HepG2 (cell line): ENCODE results near the gene SCAPER. TPM values are rescaled to one million over a fixed set of nuclear protein-coding genes. Genes with fewer than 3 reads are reported as not detected.
"Not testable (repeated sequence)": the region's sequence is repeated elsewhere in the genome, so short reads cannot be mapped to it uniquely, and the experiment has no call there.

ENCODE experiments used
- ATAC-seq: fragments of 200-7000 bp; cut with Tn5 transposase; 3 replicates; pipeline ENCODE4 v1.9.1; 2020; ENCODE audit warnings: mild to moderate bottlenecking, moderate library complexity
- BruUV-seq: library from RNA; stranded (reverse); fragments of 400-500 nt; replicated peaks from 2 replicates; lab custom pipeline; 2021; lab: Mats Ljungman, UMichigan
- CTCF ChIA-PET: fragments of 300-600 bp; formaldehyde crosslinking; extraction: SDS; loops from one replicate; lab custom pipeline; 2021; ENCODE audit warnings: low total read pairs, inconsistent platforms, low intra/inter-chr PET ratio; lab: Yijun Ruan, JAX
- POLR2A ChIA-PET: fragments of 350-600 bp; sonication (Branson Sonifier 250); formaldehyde crosslinking; loops from one replicate; lab custom pipeline; 2020; ENCODE audit warnings: antibody characterized with exemption, inconsistent platforms; lab: Yijun Ruan, JAX
- DNase-seq: peaks from one replicate; pipeline ENCODE4 v3.0.0-alpha.2; 2015; ENCODE audit warnings: low spot score
- FAIRE-seq: peaks from 3 replicates; lab custom pipeline; 2011; peaks lifted over from hg19 to GRCh38; lab: Jason Lieb, UNC
- H2AFZ ChIP-seq: one replicate; pipeline ENCODE4 v1.6.1; 2011; ENCODE audit warnings: low read length, inconsistent platforms
- H3K27ac ChIP-seq: fragments of 300-600 bp; 3 replicates; pipeline ENCODE4 v1.8.0; 2011; ENCODE audit warnings: mixed run types, mild to moderate bottlenecking, mixed read lengths, low read length, inconsistent platforms; ENCODE audit not compliant: insufficient read depth; ENCODE audit errors: extremely low read length
- H3K27me3 ChIP-seq, 2 experiments: fragments of 200-600 bp in 1 of 2; 2 replicates in 1 of 2; 3 replicates in 1 of 2; pipeline versions ENCODE4 v1.6.0 to v1.8.0; 2011; ENCODE audit warnings: low read length in 2 of 2, mild to moderate bottlenecking in 2 of 2, moderate library complexity in 2 of 2, inconsistent platforms in 1 of 2; ENCODE audit not compliant: insufficient read depth in 2 of 2, control insufficient read depth in 1 of 2
- H3K36me3 ChIP-seq, 2 experiments: fragments of 200-600 bp in 1 of 2; replicated peaks in 1 of 2; 2 replicates in 1 of 2; 3 replicates in 1 of 2; pipeline versions ENCODE4 v1.5.1 to v1.8.0; 2011; ENCODE audit warnings: low read length in 2 of 2, inconsistent platforms in 1 of 2; ENCODE audit not compliant: insufficient read depth in 2 of 2, control insufficient read depth in 1 of 2
- H3K4me1 ChIP-seq: 2 replicates; pipeline ENCODE4 v1.5.1; 2012; ENCODE audit warnings: low read length, inconsistent platforms; ENCODE audit not compliant: insufficient read depth
- H3K4me2 ChIP-seq: 2 replicates; pipeline ENCODE4 v1.6.0; 2011; ENCODE audit warnings: low read depth, low read length, inconsistent platforms
- H3K4me3 ChIP-seq, 3 experiments: fragments of 200-600 bp in 1 of 3; sonication (generic), shearing (Covaris generic) in 1 of 3; replicated peaks in 1 of 3; 2 replicates each; pipeline ENCODE4 v1.5.1; 2011 to 2016; ENCODE audit warnings: low read length in 3 of 3, inconsistent platforms in 2 of 3, low read depth in 2 of 3, mild to moderate bottlenecking in 2 of 3, control low read depth in 1 of 3, mixed read lengths in 1 of 3; ENCODE audit not compliant: insufficient read depth in 1 of 3
- H3K79me2 ChIP-seq: one replicate; pipeline ENCODE4 v1.6.1; 2011; ENCODE audit warnings: low read length, inconsistent platforms; ENCODE audit not compliant: insufficient read depth
- H3K9ac ChIP-seq: 2 replicates; pipeline ENCODE4 v1.6.0; 2011; ENCODE audit warnings: mild to moderate bottlenecking, low read depth, low read length, inconsistent platforms; ENCODE audit not compliant: insufficient read depth
- H3K9me3 ChIP-seq: 2 replicates; pipeline ENCODE4 v1.5.1; 2012; ENCODE audit warnings: mild to moderate bottlenecking, low read length
- H4K20me1 ChIP-seq: 2 replicates; pipeline ENCODE4 v1.6.0; 2011; ENCODE audit warnings: inconsistent platforms, mild to moderate bottlenecking, low read length, moderate library complexity; ENCODE audit not compliant: insufficient read depth
- IKZF1 ChIP-seq: fragments of 450-650 bp; IDR thresholded peaks from 2 replicates; pipeline ENCODE4 v1.7.1; 2016
- KMT2B ChIP-seq: IDR thresholded peaks from 2 replicates; pipeline ENCODE4 v1.6.1; 2016; ENCODE audit warnings: missing genetic modification reagents, missing compliant biosample characterization
- MAZ ChIP-seq, 2 experiments: sonication (generic) in 1 of 2; formaldehyde crosslinking in 1 of 2; IDR thresholded peaks; 2 replicates each; pipeline versions ENCODE4 v1.5.0 to v1.6.1; 2012 to 2020; ENCODE audit warnings: low read depth in 2 of 2, mild to moderate bottlenecking in 2 of 2, borderline replicate concordance in 1 of 2, improper control_type of control experiment in 1 of 2, low read length in 1 of 2, missing genetic modification reagents in 1 of 2, moderate library complexity in 1 of 2
- PAWR ChIP-seq: sonication (generic); formaldehyde crosslinking; IDR thresholded peaks from 2 replicates; pipeline ENCODE4 v1.4.0; 2020; ENCODE audit warnings: missing genetic modification reagents, mild to moderate bottlenecking, borderline replicate concordance
- SUZ12 ChIP-seq: fragments of 150-350 bp; IDR thresholded peaks from 2 replicates; pipeline ENCODE4 v1.6.1; 2014; ENCODE audit warnings: low read depth, low read length
- ZEB1 ChIP-seq: IDR thresholded peaks from 2 replicates; pipeline ENCODE4 v1.6.1; 2012; ENCODE audit warnings: mild to moderate bottlenecking, low read depth, inconsistent platforms; ENCODE audit not compliant: insufficient replicate concordance
- ZNF180 ChIP-seq: sonication (generic); formaldehyde crosslinking; IDR thresholded peaks from 2 replicates; pipeline ENCODE4 v1.4.0; 2020; ENCODE audit warnings: low read depth, missing genetic modification reagents, borderline replicate concordance
- ZNF788 ChIP-seq: sonication (generic); formaldehyde crosslinking; IDR thresholded peaks from 2 replicates; pipeline ENCODE4 v1.5.0; 2020; ENCODE audit warnings: mild to moderate bottlenecking, missing genetic modification reagents, borderline replicate concordance
- ZNF879 ChIP-seq: sonication (generic); formaldehyde crosslinking; IDR thresholded peaks from 2 replicates; pipeline ENCODE4 v1.8.1; 2023; ENCODE audit warnings: missing genetic modification reagents
- ZSCAN25 ChIP-seq: sonication (generic); formaldehyde crosslinking; IDR thresholded peaks from 2 replicates; pipeline ENCODE4 v1.8.0; 2022; ENCODE audit warnings: mild to moderate bottlenecking, missing genetic modification reagents
- WGBS: methylation state at CpG from one replicate; pipeline ENCODE4 v1.1.6; 2017; ENCODE audit warnings: low lambda C conversion rate; 5-methylcytosine and 5-hydroxymethylcytosine counted together
- in situ Hi-C: cut with HindIII; loops from 2 replicates; pipeline ENCODE4 v1.10.0; 2017; ENCODE audit warnings: low pct_unique_long_range_greater_than_20kb; ENCODE audit not compliant: extremely low pct_ligation_motif_present
- intact Hi-C: fragments of 100-400 bp; cut with micrococcal nuclease; formaldehyde crosslinking; loops from one replicate; pipeline ENCODE4 v1.10.0; 2022; ENCODE audit not compliant: unreplicated experiment
- polyA plus RNA-seq, 8 experiments: library from polyadenylated mRNA; depleted of rRNA in 3 of 8; stranded (reverse) in 7 of 8; unstranded in 1 of 8; fragments of >200 nt; fragmentation: Illumina TruSeq in 4 of 8; extraction: Trizol in 4 of 8; gene quantifications; 2 replicates each; pipeline versions ENCODE4 v1.2.1 to v1.2.3, GENCODE V29; 2011 to 2016; ENCODE audit warnings: low read depth in 4 of 8, missing spikeins in 1 of 8, mixed read lengths in 1 of 8; ENCODE audit not compliant: insufficient read depth in 1 of 8
- total RNA-seq, 5 experiments: library from RNA; depleted of rRNA; stranded (reverse); fragments of >200 nt; fragmentation: Illumina TruSeq; extraction: Trizol; gene quantifications; 2 replicates each; pipeline ENCODE4 v1.2.3, GENCODE V29; 2016; ENCODE audit warnings: low read depth in 1 of 5

Gene SCAPER
- total and polyA plus RNA-seq, 2 of the 13 experiments (the other 11 are each of a cell fraction or from before 2014, with no cell fraction given) = 4.3 to 10.5 TPM

DNA sequence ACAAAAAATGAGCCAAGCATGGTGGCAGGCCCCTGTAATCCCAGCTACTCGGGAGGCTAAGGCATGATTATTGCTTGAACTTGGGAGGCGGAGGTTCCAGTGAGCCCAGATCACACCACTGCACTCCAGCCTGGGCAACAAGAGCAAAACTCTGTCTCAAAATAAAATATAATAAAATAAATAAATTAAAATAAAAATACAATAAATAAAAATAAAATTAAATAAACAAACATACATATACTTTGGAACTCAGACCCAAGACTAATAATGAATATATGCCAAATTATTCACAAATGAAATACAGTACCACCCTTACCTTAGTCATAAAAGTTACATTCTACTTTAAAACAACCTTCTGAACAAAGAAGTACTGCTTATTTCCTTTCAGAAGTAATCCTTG lies 81.8 kb downstream of the SCAPER start (continued):
- TF ChIP-seq ZNF879 (CRISPR knock-in tag) = no peak

DNA sequence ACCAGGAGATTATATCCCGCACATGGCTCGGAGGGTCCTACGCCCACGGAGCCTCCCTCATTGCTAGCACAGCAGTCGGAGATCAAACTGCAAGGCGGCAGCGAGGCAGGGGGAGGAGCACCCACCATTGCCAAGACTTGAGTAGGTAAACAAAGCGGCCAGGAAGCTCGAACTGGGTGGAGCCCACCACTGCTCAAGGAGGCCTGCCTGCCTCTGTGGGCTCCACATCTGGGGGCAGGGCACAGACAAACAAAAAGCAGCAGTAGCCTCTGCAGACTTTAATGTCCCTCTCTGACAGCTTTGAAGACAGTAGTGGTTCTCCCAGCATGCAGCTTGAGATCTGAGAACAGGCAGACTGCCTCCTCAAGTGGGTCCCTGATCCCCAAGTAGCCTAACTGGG lies 86.2 kb downstream of the SCAPER start:
- H4K20me1 ChIP-seq, H3K36me3 ChIP-seq, in situ Hi-C loops, H3K4me1 ChIP-seq, BruUV-seq, H3K9ac ChIP-seq, FAIRE-seq, H3K4me2 ChIP-seq, DNase-seq, H2AFZ ChIP-seq, ATAC-seq, H3K79me2 ChIP-seq, H3K27ac ChIP-seq, H3K4me3 ChIP-seq, POLR2A ChIA-PET, CTCF ChIA-PET, H3K9me3 ChIP-seq, intact Hi-C loops, H3K27me3 ChIP-seq: not testable (repeated sequence)
- 95% methylated on average over 9 of the region's 9 CpGs for WGBS

DNA sequence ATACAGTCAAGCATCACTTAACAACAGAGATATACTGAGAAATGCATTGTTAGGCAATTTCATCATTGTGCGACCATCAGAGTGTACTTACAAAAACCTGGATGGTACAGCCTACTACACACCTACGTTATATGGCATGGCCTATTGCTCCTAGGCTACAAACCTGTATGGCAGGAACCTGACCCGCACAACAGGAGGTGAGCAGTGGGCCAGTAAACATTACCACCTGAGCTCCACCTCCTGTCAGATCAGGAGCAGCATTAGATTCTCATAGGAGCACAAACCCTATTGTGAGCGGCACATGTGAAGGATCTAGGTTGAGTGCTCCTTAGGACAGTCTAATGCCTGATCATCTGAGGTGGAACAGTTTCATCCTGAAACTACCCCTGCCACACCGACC lies 89.7 kb downstream of the SCAPER start:
- POLR2A ChIA-PET = no interaction called here
- no peaks in the 10 kb centered on the region for H4K20me1 ChIP-seq
- no peaks in the 10 kb centered on the region for H3K27me3 ChIP-seq
- no peak overlapping the region for H3K27ac ChIP-seq
- H3K36me3 ChIP-seq = no peaks in the 10 kb centered on the region
- H3K4me1 ChIP-seq = no peaks in the 10 kb centered on the region
- no peak for ATAC-seq
- H3K4me3 ChIP-seq = no peak overlapping the region
- no peaks in the 10 kb centered on the region for H3K79me2 ChIP-seq
- no peaks in the 10 kb centered on the region for H3K9me3 ChIP-seq
- intact Hi-C loops = no loop called here
- DNase-seq = no peak
- FAIRE-seq = no peak
- H3K9ac ChIP-seq = no peak overlapping the region
- 85% methylated on average over 3 of the region's 5 CpGs for WGBS
- no peak overlapping the region for H3K4me2 ChIP-seq
- CTCF ChIA-PET = no interaction called here
- TF ChIP-seq KMT2B (CRISPR knock-in tag) = no peak
- no peak for TF ChIP-seq ZEB1
- TF ChIP-seq MAZ (IDR thresholded peaks at IDR 0.05; ENCODE audit: borderline replicate concordance, low read depth, low read length) = no peak
- no peak for TF ChIP-seq MAZ (CRISPR knock-in tag; IDR thresholded peaks at IDR 0.05; ENCODE audit: low read depth)
- TF ChIP-seq ZNF180 (CRISPR knock-in tag) = no peak
- no peak for TF ChIP-seq ZSCAN25 (CRISPR knock-in tag)
- no peak for TF ChIP-seq PAWR (CRISPR knock-in tag)
- TF ChIP-seq ZNF788 (CRISPR knock-in tag) = no peak
- no peak for TF ChIP-seq SUZ12
- no peak for TF ChIP-seq IKZF1
- TF ChIP-seq, all 625 proteins: peak for 0
- H2AFZ ChIP-seq = no peak overlapping the region
- in situ Hi-C loops = no loop called here
- no TSS peak for BruUV-seq
